WTC11 (cell line): ENCODE data around the gene ABAT. TPM values are rescaled to one million over a fixed set of nuclear protein-coding genes. Genes with fewer than 3 reads are reported as not detected.

Source experiments
- ATAC-seq: fragments of 200-7000 bp; cut with Tn5 transposase; 2 replicates; pipeline ENCODE4 v1.10.0; 2021; ENCODE audit warnings: mild to moderate bottlenecking, moderate library complexity
- CTCF ChIA-PET: fragments of 300-600 bp; sonication (Branson Sonifier 250); formaldehyde crosslinking; loops from one replicate; lab custom pipeline; 2021; ENCODE audit warnings: antibody characterized with exemption; lab: Charles Lee
- POLR2A ChIA-PET: fragments of 350-600 bp; sonication (Branson Sonifier 250); formaldehyde crosslinking; loops from one replicate; lab custom pipeline; 2021; ENCODE audit warnings: antibody characterized with exemption; lab: Charles Lee
- DNase-seq: peaks from one replicate; pipeline ENCODE4 v3.0.0; 2021; ENCODE audit warnings: low spot score
- H3K27ac Mint-ChIP-seq: 2 replicates; pipeline ENCODE4 v1.8.0; 2021; ENCODE audit warnings: mixed read lengths
- H3K27me3 Mint-ChIP-seq: 2 replicates; pipeline ENCODE4 v1.8.0; 2021; ENCODE audit warnings: low read depth, mild to moderate bottlenecking, moderate library complexity, mixed read lengths
- H3K36me3 Mint-ChIP-seq: 2 replicates; pipeline ENCODE4 v1.8.0; 2021; ENCODE audit warnings: mixed read lengths
- H3K4me1 Mint-ChIP-seq: 2 replicates; pipeline ENCODE4 v1.8.0; 2022; ENCODE audit warnings: mixed read lengths
- H3K4me3 Mint-ChIP-seq: 2 replicates; pipeline ENCODE4 v1.8.0; 2021; ENCODE audit warnings: mild to moderate bottlenecking, moderate library complexity, mixed read lengths
- H3K9me3 Mint-ChIP-seq: 2 replicates; pipeline ENCODE4 v1.8.0; 2021; ENCODE audit warnings: mixed read lengths
- AR ChIP-seq: fragments of 250-450 bp; sonication (Bioruptor Pico); IDR thresholded peaks from 2 replicates; pipeline ENCODE4 v1.9.0; 2021; ENCODE audit warnings: mild to moderate bottlenecking
- ATF1 ChIP-seq: sonication (generic); formaldehyde crosslinking; IDR thresholded peaks from 2 replicates; pipeline ENCODE4 v1.8.1; 2023; ENCODE audit warnings: mild to moderate bottlenecking, moderate library complexity, missing genetic modification reagents
- CBFB ChIP-seq: sonication (generic); formaldehyde crosslinking; IDR thresholded peaks from 2 replicates; pipeline ENCODE4 v1.8.1; 2022; ENCODE audit warnings: mild to moderate bottlenecking, low read depth, missing genetic modification reagents
- CDX4 ChIP-seq: fragments of 250-450 bp; sonication (Bioruptor Pico); IDR thresholded peaks from 2 replicates; pipeline ENCODE4 v1.9.0; 2021; ENCODE audit warnings: moderate library complexity, mild to moderate bottlenecking, inconsistent platforms, borderline replicate concordance
- E2F5 ChIP-seq: sonication (generic); formaldehyde crosslinking; IDR thresholded peaks from 2 replicates; pipeline ENCODE4 v1.8.1; 2022; ENCODE audit warnings: mild to moderate bottlenecking, moderate library complexity, missing genetic modification reagents
- HMGXB4 ChIP-seq: sonication (generic); formaldehyde crosslinking; IDR thresholded peaks from 2 replicates; pipeline ENCODE4 v1.8.1; 2023; ENCODE audit warnings: mild to moderate bottlenecking, moderate library complexity, missing genetic modification reagents
- JAZF1 ChIP-seq: fragments of 250-450 bp; sonication (Bioruptor Pico); IDR thresholded peaks from 2 replicates; pipeline ENCODE4 v1.9.0; 2021; ENCODE audit warnings: moderate library complexity, mild to moderate bottlenecking, inconsistent platforms
- MXD4 ChIP-seq: fragments of 250-450 bp; sonication (Bioruptor Pico); IDR thresholded peaks from 2 replicates; pipeline ENCODE4 v1.8.0; 2021; ENCODE audit warnings: mild to moderate bottlenecking, moderate library complexity, borderline replicate concordance
- MYBL2 ChIP-seq: sonication (generic); formaldehyde crosslinking; IDR thresholded peaks from 2 replicates; pipeline ENCODE4 v1.8.1; 2023; ENCODE audit warnings: mild to moderate bottlenecking, moderate library complexity, missing genetic modification reagents
- NFATC4 ChIP-seq: fragments of 250-450 bp; sonication (Bioruptor Pico); IDR thresholded peaks from 2 replicates; pipeline ENCODE4 v1.9.0; 2021; ENCODE audit warnings: mild to moderate bottlenecking
- NR1H2 ChIP-seq: sonication (generic); formaldehyde crosslinking; IDR thresholded peaks from 2 replicates; pipeline ENCODE4 v1.9.0; 2021; ENCODE audit warnings: mild to moderate bottlenecking, moderate library complexity, missing genetic modification reagents
- NR2C2 ChIP-seq: sonication (generic); formaldehyde crosslinking; IDR thresholded peaks from 2 replicates; pipeline ENCODE4 v1.8.0; 2022; ENCODE audit warnings: mild to moderate bottlenecking, missing genetic modification reagents
- PREB ChIP-seq: sonication (generic); formaldehyde crosslinking; IDR thresholded peaks from 2 replicates; pipeline ENCODE4 v1.8.1; 2022; ENCODE audit warnings: mild to moderate bottlenecking, missing genetic modification reagents, moderate library complexity, borderline replicate concordance
- TP53 ChIP-seq: sonication (generic); formaldehyde crosslinking; IDR thresholded peaks from 2 replicates; pipeline ENCODE4 v1.8.1; 2023; ENCODE audit warnings: mild to moderate bottlenecking, missing genetic modification reagents
- USF1 ChIP-seq: sonication (generic); formaldehyde crosslinking; IDR thresholded peaks from 2 replicates; pipeline ENCODE4 v1.8.0; 2022; ENCODE audit warnings: mild to moderate bottlenecking, missing genetic modification reagents
- ZBTB21 ChIP-seq: sonication (generic); formaldehyde crosslinking; IDR thresholded peaks from 2 replicates; pipeline ENCODE4 v1.8.1; 2023; ENCODE audit warnings: mild to moderate bottlenecking, missing genetic modification reagents, borderline replicate concordance
- ZNF281 ChIP-seq: sonication (generic); formaldehyde crosslinking; IDR thresholded peaks from 2 replicates; pipeline ENCODE4 v1.8.0; 2023; ENCODE audit warnings: mild to moderate bottlenecking, missing genetic modification reagents
- ZNF416 ChIP-seq: fragments of 250-450 bp; sonication (Bioruptor Pico); IDR thresholded peaks from 2 replicates; pipeline ENCODE4 v1.9.0; 2021; ENCODE audit warnings: mild to moderate bottlenecking, inconsistent platforms
- ZSCAN18 ChIP-seq: fragments of 250-450 bp; sonication (Bioruptor Pico); IDR thresholded peaks from 2 replicates; pipeline ENCODE4 v2.1.2; 2022; ENCODE audit warnings: mild to moderate bottlenecking, moderate library complexity
- total RNA-seq: library from RNA; stranded (reverse); gene quantifications from 3 replicates; pipeline ENCODE4 v1.2.3, GENCODE V29; 2021

ABAT gene
- total RNA-seq, 1 experiment from 2014 or later: 6.6 TPM

- no peak for TF ChIP-seq HMGXB4
- TF ChIP-seq NR1H2 (CRISPR knock-in tag): no peak
- TF ChIP-seq MXD4 (CRISPR knock-in tag): no peak
Observed at GRCh38 chr16:8694795-8695728, 20.6 kb downstream of the ABAT start (continued).

- CTCF ChIA-PET: no interaction called here
- DNase-seq (no peak), ATAC-seq (no peak)
- H3K4me1 Mint-ChIP-seq: 0 out of 2 replicates have a peak, but pooled peaks cover under 1% of the 10 kb centered on the region
- no peak for TF ChIP-seq PREB (CRISPR knock-in tag)
- no peak for TF ChIP-seq ZSCAN18 (CRISPR knock-in tag)
- no peak for TF ChIP-seq JAZF1 (CRISPR knock-in tag)
- TF ChIP-seq CBFB (CRISPR knock-in tag): no peak
- TF ChIP-seq USF1 (CRISPR knock-in tag): no peak
- TF ChIP-seq, all 79 proteins: peak for 0
- Mint-ChIP-seq H3K9me3 (no peaks in the 10 kb centered on the region), H3K36me3 (no peaks in the 10 kb centered on the region), H3K4me3 (no peak overlapping the region), H3K27ac (no peak overlapping the region; the same call in 1 of the 2 replicates), H3K27me3 (no peaks in the 10 kb centered on the region; the same call in 1 of the 2 replicates)
- POLR2A ChIA-PET: no interaction called here
Observed at GRCh38 chr16:8696880-8697279, 22.5 kb downstream of the ABAT start.

- CTCF ChIA-PET: interaction anchor here (0.8 kb wide), 1 partner anchor 94 kb away, joined by 3 read pairs; no protein-coding TSS in a partner anchor
- POLR2A ChIA-PET: no interaction called here
- TF ChIP-seq E2F5 (CRISPR knock-in tag) (no peak), MYBL2 (no peak), NR2C2 (no peak), CDX4 (CRISPR knock-in tag) (no peak), AR (no peak), ZNF281 (no peak), ATF1 (CRISPR knock-in tag) (no peak), ZNF416 (CRISPR knock-in tag) (no peak), TP53 (CRISPR knock-in tag) (no peak), ZBTB21 (CRISPR knock-in tag) (no peak), NFATC4 (CRISPR knock-in tag) (no peak)
Observed at GRCh38 chr16:8697965-8698364, 23.5 kb downstream of the ABAT start.

More at GRCh38 chr16:8697965-8698364, 23.5 kb downstream of the ABAT start:
- Mint-ChIP-seq H3K36me3 (no peaks in the 10 kb centered on the region), H3K9me3 (no peaks in the 10 kb centered on the region), H3K4me3 (no peak overlapping the region), H3K27me3 (no peaks in the 10 kb centered on the region; the same call in 1 of the 2 replicates), H3K4me1 (no peaks in the 10 kb centered on the region), H3K27ac (no peak overlapping the region)
- ATAC-seq (no peak), DNase-seq (no peak)
